Gastrocnemius medialis (tissue), 4 donors: ENCODE measurements around the gene PRKAG3. TPM values are rescaled to one million over a fixed set of nuclear protein-coding genes. Genes with fewer than 3 reads are reported as not detected.

Experiments used
- ATAC-seq, 2 donors: fragments of 150-250 bp; one replicate each; pipeline ENCODE4 v1.9.1; 2016
- DNase-seq, 2 donors: peaks; one replicate each; pipeline ENCODE4 v3.0.0-alpha.2; 2019
- H3K27ac ChIP-seq, 4 donors: fragments of 200-600 bp; sonication (generic); 1 replicate in 1 of 4; 2 replicates in 3 of 4; pipeline ENCODE4 v1.5.1; 2016 to 2018; ENCODE audit warnings: mild to moderate bottlenecking in 2 of 4, moderate library complexity in 1 of 4
- H3K27me3 ChIP-seq, 3 donors: fragments of 200-600 bp; sonication (generic) in 2 of 3; 1 replicate in 1 of 3; 2 replicates in 2 of 3; pipeline versions ENCODE4 v1.5.1 to v1.6.0; 2016 to 2019; ENCODE audit warnings: mild to moderate bottlenecking in 1 of 3, moderate library complexity in 1 of 3
- H3K36me3 ChIP-seq, 2 donors: fragments of 200-600 bp; sonication (generic) in 1 of 2; one replicate each; pipeline ENCODE4 v1.5.1; 2017 to 2018
- H3K4me1 ChIP-seq, 2 donors: fragments of 200-600 bp; sonication (generic) in 1 of 2; one replicate each; pipeline ENCODE4 v1.5.1; 2016 to 2017; ENCODE audit warnings: mild to moderate bottlenecking in 2 of 2
- H3K4me3 ChIP-seq, 4 donors: fragments of 200-600 bp; sonication (generic) in 3 of 4; 1 replicate in 1 of 4; 2 replicates in 3 of 4; pipeline ENCODE4 v1.5.1; 2016 to 2019; ENCODE audit warnings: mild to moderate bottlenecking in 2 of 4
- H3K9me3 ChIP-seq, 3 donors: fragments of 200-600 bp; sonication (generic) in 2 of 3; 1 replicate in 1 of 3; 2 replicates in 2 of 3; pipeline ENCODE4 v1.5.1; 2016 to 2019
- CTCF ChIP-seq, 5 experiments: fragments of 450-650 bp in 3 of 5; fragments of 200-600 bp in 2 of 5; sonication (generic) in 2 of 5; IDR thresholded peaks in 4 of 5; conservative IDR thresholded peaks in 1 of 5; 1 replicate in 4 of 5; 2 replicates in 1 of 5; pipeline ENCODE4 v1.5.1; 2016 to 2019; ENCODE audit warnings: antibody characterized with exemption in 5 of 5, mild to moderate bottlenecking in 3 of 5, moderate library complexity in 3 of 5
- POLR2A ChIP-seq, 2 donors: fragments of 450-650 bp; IDR thresholded peaks; one replicate each; pipeline ENCODE4 v1.6.1; 2017; ENCODE audit warnings: antibody characterized with exemption in 2 of 2, mild to moderate bottlenecking in 2 of 2, moderate library complexity in 2 of 2
- in situ Hi-C, 4 donors: fragments of 200-750 bp; cut with MboI; loops; one replicate each; pipeline versions ENCODE4 v1.15.0 to v1.8.0; 2017; ENCODE audit warnings: low sequenced_read_pairs in 4 of 4
- intact Hi-C: fragments of 100-400 bp; cut with DNase I; formaldehyde crosslinking; loops from one replicate; pipeline ENCODE4 v1.15.1; 2023; ENCODE audit warnings: low total_unique reads
- total RNA-seq, 4 donors: library from RNA; depleted of rRNA; stranded (reverse); fragments of >200 nt; gene quantifications; one replicate each; pipeline versions ENCODE4 v1.1.0 to v1.2.3, GENCODE V29; 2016

Gene PRKAG3
- total RNA-seq, 4 donors from 2014 or later, result 8.3 to 65.4 (median 44.3) TPM

- ATAC-seq (no peak), DNase-seq (no peak)
- Histone ChIP-seq H3K4me3 (peak overlapping the region; percentile 75 to 82 (median 78)), H3K36me3 (no peaks in the 10 kb centered on the region), H3K27ac (peak overlapping the region; percentile 84 to 89 (median 86)), H3K4me1 (peaks cover 21 to 22% of the 10 kb centered on the region in 2 donors), H3K27me3 (no peaks in the 10 kb centered on the region), H3K9me3 (no peaks in the 10 kb centered on the region)
- in situ Hi-C loops (loop anchor here in 2 of 4 donors (10.0 kb wide), 2 partner anchors 54 to 66 kb away; partner anchors contain the start of genes PRKAG3 (in 1 of the 2) and TTLL4 (in 1 of the 2)), intact Hi-C loops (loop anchor here (5.0 kb wide), 2 partner anchors 66 to 69 kb away; partner anchors contain the start of gene TTLL4)
- no peak for TF ChIP-seq CTCF (IDR thresholded peaks at IDR 0.05 in 4 of 5, conservative IDR thresholded peaks at IDR 0.05 in 1 of 5)
- TF ChIP-seq POLR2A (IDR thresholded peaks at IDR 0.05), result no peak
These were observed 50.5 kb downstream of the PRKAG3 start for GRCh38 chr2:218780851-218781690.

- TF ChIP-seq CTCF (IDR thresholded peaks at IDR 0.05 in 4 of 5, conservative IDR thresholded peaks at IDR 0.05 in 1 of 5), result no peak
- TF ChIP-seq POLR2A (IDR thresholded peaks at IDR 0.05), result no peak
- in situ Hi-C loops, result loop anchor here in 2 of 4 donors (10.0 kb wide), 2 partner anchors 55 to 65 kb away; partner anchors contain the start of genes PRKAG3 (in 1 of the 2) and TTLL4 (in 1 of the 2)
- Histone ChIP-seq H3K4me3 (no peak overlapping the region), H3K4me1 (peaks cover 21 to 22% of the 10 kb centered on the region in 2 donors), H3K27ac (no peak overlapping the region), H3K9me3 (no peaks in the 10 kb centered on the region), H3K27me3 (no peaks in the 10 kb centered on the region), H3K36me3 (no peaks in the 10 kb centered on the region)
- intact Hi-C loops, result loop anchor here (5.0 kb wide), 2 partner anchors 67 to 68 kb away; partner anchors contain the start of gene TTLL4
- DNase-seq (no peak), ATAC-seq (no peak)
These were observed 51.6 kb downstream of the PRKAG3 start for GRCh38 chr2:218780046-218780445.

GRCh38 chr2:218777276-218777990 is 54.2 kb downstream of the PRKAG3 start:
- intact Hi-C loops, result loop anchor here (5.0 kb wide), 1 partner anchor 45 kb away; no protein-coding TSS in a partner anchor
- no peaks in the 10 kb centered on the region for H3K36me3 ChIP-seq

GRCh38 chr2:218776488-218776887 is 55.1 kb downstream of the PRKAG3 start:
- Histone ChIP-seq H3K27ac (no peak overlapping the region), H3K36me3 (no peaks in the 10 kb centered on the region), H3K4me3 (no peak overlapping the region), H3K9me3 (no peaks in the 10 kb centered on the region), H3K4me1 (peaks cover 0 to 6% of the 10 kb centered on the region in 2 donors), H3K27me3 (no peaks in the 10 kb centered on the region)
- TF ChIP-seq CTCF (IDR thresholded peaks at IDR 0.05 in 4 of 5, conservative IDR thresholded peaks at IDR 0.05 in 1 of 5) (no peak), POLR2A (IDR thresholded peaks at IDR 0.05) (no peak)
- no peak for DNase-seq
- in situ Hi-C loops, result no loop called here
- intact Hi-C loops, result loop anchor here (5.0 kb wide), 1 partner anchor 44 kb away; no protein-coding TSS in a partner anchor
- ATAC-seq, result no peak

More at GRCh38 chr2:218777276-218777990, 54.2 kb downstream of the PRKAG3 start:
- DNase-seq (no peak), ATAC-seq (no peak)
- H3K27ac ChIP-seq, result no peak overlapping the region
- H3K4me1 ChIP-seq, result peaks cover 2 to 6% of the 10 kb centered on the region in 2 donors
- in situ Hi-C loops, result no loop called here
- no peaks in the 10 kb centered on the region for H3K27me3 ChIP-seq
- no peaks in the 10 kb centered on the region for H3K9me3 ChIP-seq
- TF ChIP-seq POLR2A (IDR thresholded peaks at IDR 0.05) (no peak), CTCF (IDR thresholded peaks at IDR 0.05 in 4 of 5, conservative IDR thresholded peaks at IDR 0.05 in 1 of 5) (no peak)
- no peak overlapping the region for H3K4me3 ChIP-seq
